HCT116 (cell line): ENCODE measurements around the gene NUFIP2. TPM values are rescaled to one million over a fixed set of nuclear protein-coding genes. Genes with fewer than 3 reads are reported as not detected.

Source experiments
- ATAC-seq: fragments of 200-7000 bp; cut with Tn5 transposase; 2 replicates; pipeline ENCODE4 v1.9.1; 2020; ENCODE audit warnings: mild to moderate bottlenecking, moderate library complexity
- BruUV-seq: library from RNA; stranded (reverse); fragments of 400-500 nt; replicated peaks from 2 replicates; lab custom pipeline; 2021; lab: Mats Ljungman, UMichigan
- CTCF ChIA-PET: fragments of 300-600 bp; sonication (Branson Sonifier 250); formaldehyde crosslinking; loops from one replicate; lab custom pipeline; 2021; ENCODE audit warnings: antibody characterized with exemption; lab: Charles Lee
- POLR2A ChIA-PET: fragments of 300-600, 350-600 bp; sonication (Branson Sonifier 250); formaldehyde crosslinking; loops from one replicate; lab custom pipeline; 2021; ENCODE audit warnings: antibody characterized with exemption; lab: Charles Lee
- RAD21 ChIA-PET, 2 experiments: fragments of 300-600 bp; sonication (Branson Sonifier 250); formaldehyde crosslinking; loops; one replicate each; lab custom pipeline; 2023; ENCODE audit warnings: low total read pairs in 2 of 2; ENCODE audit not compliant: uncharacterized antibody in 2 of 2, unreplicated experiment in 2 of 2, low non-redundant PET in 1 of 2; lab: Charles Lee
- DNase-seq: peaks from one replicate; pipeline ENCODE4 v3.0.0-alpha.2; 2010; ENCODE audit warnings: low read depth, low spot score
- H2AFZ ChIP-seq: fragments of 200-600 bp; shearing (Covaris generic), sonication (generic); 2 replicates; pipeline ENCODE4 v1.6.1; 2017; ENCODE audit warnings: low read depth, mixed run types, mixed read lengths, antibody characterized with exemption, low read length; ENCODE audit not compliant: poor library complexity, severe bottlenecking
- H3K27ac ChIP-seq: 2 replicates; pipeline ENCODE4 v1.5.1; 2012; ENCODE audit warnings: low read depth, low read length
- H3K27me3 ChIP-seq: fragments of 200-600 bp; sonication (generic); 2 replicates; pipeline ENCODE4 v1.6.1; 2016; ENCODE audit warnings: mixed run types, low read length, mixed read lengths; ENCODE audit not compliant: insufficient read depth
- H3K36me3 ChIP-seq, 2 experiments: fragments of 200-500 bp in 1 of 2; fragments of 200-600 bp in 1 of 2; sonication (Bioruptor generic) in 1 of 2; sonication (generic) in 1 of 2; 2 replicates each; pipeline versions ENCODE4 v1.5.1 to v1.6.1; 2014 to 2016; ENCODE audit warnings: low read length in 2 of 2, inconsistent platforms in 1 of 2, mixed read lengths in 1 of 2, mixed run types in 1 of 2; ENCODE audit not compliant: insufficient read depth in 2 of 2, control insufficient read depth in 1 of 2
- H3K4me1 ChIP-seq, 2 experiments: fragments of 200-600 bp in 1 of 2; sonication (generic) in 1 of 2; 2 replicates each; pipeline versions ENCODE4 v1.5.1 to v1.6.1; 2012 to 2017; ENCODE audit warnings: low read length in 2 of 2, inconsistent platforms in 1 of 2, mild to moderate bottlenecking in 1 of 2, mixed read lengths in 1 of 2, mixed run types in 1 of 2, moderate library complexity in 1 of 2; ENCODE audit not compliant: insufficient read depth in 2 of 2, control insufficient read depth in 1 of 2
- H3K4me2 ChIP-seq: fragments of 200-600 bp; sonication (generic); 2 replicates; pipeline ENCODE4 v1.6.1; 2017; ENCODE audit warnings: mixed run types, low read length, mixed read lengths
- H3K4me3 ChIP-seq, 2 experiments: fragments of 200-600 bp in 1 of 2; sonication (generic) in 1 of 2; replicated peaks in 1 of 2; 2 replicates each; pipeline ENCODE4 v1.5.1; 2011 to 2016; ENCODE audit warnings: low read length in 2 of 2, control low read depth in 1 of 2, low read depth in 1 of 2, mild to moderate bottlenecking in 1 of 2, mixed read lengths in 1 of 2, mixed run types in 1 of 2
- H3K79me2 ChIP-seq: fragments of 200-600 bp; sonication (generic); 2 replicates; pipeline ENCODE4 v1.6.1; 2017; ENCODE audit warnings: mild to moderate bottlenecking, mixed run types, low read length, moderate library complexity, mixed read lengths; ENCODE audit not compliant: insufficient read depth
- H3K9ac ChIP-seq: fragments of 200-600 bp; sonication (generic); 2 replicates; pipeline ENCODE4 v1.6.1; 2016; ENCODE audit warnings: low read length, mixed read lengths
- H3K9me2 ChIP-seq: fragments of 200-600 bp; sonication (generic), shearing (Covaris generic); 2 replicates; pipeline ENCODE4 v1.6.1; 2017; ENCODE audit warnings: mixed run types, mild to moderate bottlenecking, moderate library complexity; ENCODE audit not compliant: insufficient read depth
- H3K9me3 ChIP-seq, 2 experiments: fragments of 200-500 bp in 1 of 2; fragments of 200-600 bp in 1 of 2; sonication (Bioruptor generic) in 1 of 2; sonication (generic) in 1 of 2; 2 replicates each; pipeline ENCODE4 v1.6.1; 2014 to 2017; ENCODE audit warnings: low read length in 2 of 2, mixed read lengths in 2 of 2, inconsistent platforms in 1 of 2, low read depth in 1 of 2, mild to moderate bottlenecking in 1 of 2, mixed run types in 1 of 2, moderate library complexity in 1 of 2; ENCODE audit not compliant: control insufficient read depth in 1 of 2, insufficient read depth in 1 of 2
- H4K20me1 ChIP-seq: fragments of 200-600 bp; sonication (generic), shearing (Covaris generic); 2 replicates; pipeline ENCODE4 v1.6.1; 2017; ENCODE audit warnings: mixed run types, mild to moderate bottlenecking, moderate library complexity; ENCODE audit not compliant: insufficient read depth
- CEBPB ChIP-seq: IDR thresholded peaks from 2 replicates; pipeline ENCODE4 v1.6.1; 2012; ENCODE audit warnings: low read depth
- EGR1 ChIP-seq: IDR thresholded peaks from 2 replicates; pipeline ENCODE4 v1.6.1; 2012; ENCODE audit warnings: low read depth
- ELF1 ChIP-seq: IDR thresholded peaks from 2 replicates; pipeline ENCODE4 v1.6.1; 2012; ENCODE audit warnings: low read depth, borderline replicate concordance
- EZH2 ChIP-seq: fragments of 200-600 bp; sonication (generic); IDR thresholded peaks from 2 replicates; pipeline ENCODE4 v1.6.1; 2017; ENCODE audit warnings: antibody characterized with exemption, mixed run types
- EZH2phosphoT487 ChIP-seq: fragments of 200-600 bp; IDR thresholded peaks from 2 replicates; pipeline ENCODE4 v1.6.1; 2018; ENCODE audit warnings: antibody characterized with exemption, borderline replicate concordance
- JUND ChIP-seq: IDR thresholded peaks from 2 replicates; pipeline ENCODE4 v1.6.1; 2012
- MAX ChIP-seq: IDR thresholded peaks from 2 replicates; pipeline ENCODE4 v1.6.1; 2012
- POLR2AphosphoS5 ChIP-seq: IDR thresholded peaks from 2 replicates; pipeline ENCODE4 v1.6.1; 2011; ENCODE audit warnings: mild to moderate bottlenecking, low read depth, low read length, moderate library complexity
- RAD21 ChIP-seq: IDR thresholded peaks from 2 replicates; pipeline ENCODE4 v1.6.1; 2012; ENCODE audit warnings: low read depth, mild to moderate bottlenecking
- REST ChIP-seq: IDR thresholded peaks from 2 replicates; pipeline ENCODE4 v1.6.1; 2012; ENCODE audit warnings: low read depth
- YY1 ChIP-seq: IDR thresholded peaks from 2 replicates; pipeline ENCODE4 v1.6.1; 2011; ENCODE audit warnings: low read length, low read depth, moderate library complexity, mild to moderate bottlenecking; ENCODE audit not compliant: insufficient replicate concordance; ENCODE audit errors: extremely low read depth
- ZBTB33 ChIP-seq: IDR thresholded peaks from 2 replicates; pipeline ENCODE4 v1.6.1; 2011; ENCODE audit warnings: mild to moderate bottlenecking, low read length, moderate library complexity; ENCODE audit not compliant: insufficient replicate concordance; ENCODE audit errors: extremely low read depth
- ZFX ChIP-seq: fragments of 450-650 bp; IDR thresholded peaks from 2 replicates; pipeline ENCODE4 v1.6.1; 2017
- intact Hi-C: fragments of 100-400 bp; cut with micrococcal nuclease; formaldehyde crosslinking; loops from 2 replicates; pipeline ENCODE4 v1.10.0; 2022
- total RNA-seq: library from RNA; stranded (reverse); gene quantifications from one replicate; pipeline ENCODE4 v1.2.1, GENCODE V29; 2021; ENCODE audit not compliant: unreplicated experiment

NUFIP2 gene
- total RNA-seq, 1 experiment from 2014 or later, result 66.5 TPM

GRCh38 chr17:29212681-29213121 lies 81.2 kb downstream of the NUFIP2 start:
- H3K36me3 ChIP-seq, result 0 out of 4 replicates have a peak, but pooled peaks cover 0 to 4% of the 10 kb centered on the region in 2 experiments
- H3K9me3 ChIP-seq, result no peaks in the 10 kb centered on the region
- intact Hi-C loops, result no loop called here
- no peaks in the 10 kb centered on the region for H4K20me1 ChIP-seq
- no peak overlapping the region for H3K4me2 ChIP-seq
- no peak overlapping the region for H3K4me3 ChIP-seq
- POLR2A ChIA-PET, result no interaction called here
- no peak overlapping the region for H2AFZ ChIP-seq
- H3K9me2 ChIP-seq, result no peaks in the 10 kb centered on the region
- TF ChIP-seq MAX, result no peak
- no peak for TF ChIP-seq EZH2phosphoT487
- no peak for TF ChIP-seq ZFX
- TF ChIP-seq ELF1, result no peak
- TF ChIP-seq, all 23 proteins: peak for 0
- H3K9ac ChIP-seq, result no peak overlapping the region
- RAD21 ChIA-PET, result no interaction called here
- no peaks in the 10 kb centered on the region for H3K4me1 ChIP-seq
- no peak overlapping the region for H3K27ac ChIP-seq
- BruUV-seq, result no TSS peak
- H3K27me3 ChIP-seq, result no peaks in the 10 kb centered on the region
- DNase-seq (no peak), ATAC-seq (no peak)
- H3K79me2 ChIP-seq, result peaks cover 6% of the 10 kb centered on the region; the same call in 1 of the 2 replicates
- CTCF ChIA-PET, result interaction anchor here (1.4 kb wide), 1 partner anchor 63 kb away, joined by 3 read pairs; no protein-coding TSS in a partner anchor

GRCh38 chr17:29212094-29212631 lies 81.8 kb downstream of the NUFIP2 start:
- H3K79me2 ChIP-seq, result 0 out of 2 replicates have a peak, but pooled peaks cover 1% of the 10 kb centered on the region
- ChIA-PET CTCF (interaction anchor here (1.2 kb wide), 1 partner anchor 95 kb away, joined by 3 read pairs; no protein-coding TSS in a partner anchor), POLR2A (no interaction called here)
- TF ChIP-seq EGR1, result no peak
- no peak for TF ChIP-seq JUND
- no peak for TF ChIP-seq POLR2AphosphoS5
- TF ChIP-seq YY1, result no peak
- TF ChIP-seq MAX, result no peak
- TF ChIP-seq CEBPB, result no peak
- TF ChIP-seq REST, result no peak
- no peak for TF ChIP-seq ZBTB33
- TF ChIP-seq EZH2, result no peak
- no peak for TF ChIP-seq RAD21
- no peak for TF ChIP-seq ZFX

More at GRCh38 chr17:29212094-29212631, 81.8 kb downstream of the NUFIP2 start:
- no peak for ATAC-seq
- no peak overlapping the region for H3K27ac ChIP-seq
- H3K4me2 ChIP-seq, result no peak overlapping the region
- H3K4me3 ChIP-seq, result no peak overlapping the region
- H4K20me1 ChIP-seq, result no peaks in the 10 kb centered on the region
- H3K27me3 ChIP-seq, result no peaks in the 10 kb centered on the region
- H3K9me2 ChIP-seq, result no peaks in the 10 kb centered on the region
- no peak overlapping the region for H2AFZ ChIP-seq
- no TSS peak for BruUV-seq
- no peaks in the 10 kb centered on the region for H3K4me1 ChIP-seq
- intact Hi-C loops, result no loop called here
- H3K36me3 ChIP-seq, result 0 out of 4 replicates have a peak, but pooled peaks cover 0 to 4% of the 10 kb centered on the region in 2 experiments
- no peak overlapping the region for H3K9ac ChIP-seq
- no peak for DNase-seq
- RAD21 ChIA-PET, result no interaction called here
- no peaks in the 10 kb centered on the region for H3K9me3 ChIP-seq
